NCI-H345 treated with DMSO at 0.1 percent for 48 hours (cell line): ENCODE data around the gene RPL41.

Experiments
- DNase-seq: peaks from one replicate; lab custom pipeline; 2025; ENCODE audit not compliant: unreplicated experiment; lab: John Stamatoyannopoulos, UW

The RPL41 gene

GRCh38 chr12:56127485-56127887, 11.1 kb downstream of the RPL41 start:
- no peak for DNase-seq

- peak; percentile 98 for DNase-seq
Observed at GRCh38 chr12:56127888-56128669, 11.6 kb downstream of the RPL41 start, which contains the start of gene ESYT1. ESYT1 (plus strand) TSS chr12:56128267; CDS start chr12:56128320, 53 bp downstream.

DNA sequence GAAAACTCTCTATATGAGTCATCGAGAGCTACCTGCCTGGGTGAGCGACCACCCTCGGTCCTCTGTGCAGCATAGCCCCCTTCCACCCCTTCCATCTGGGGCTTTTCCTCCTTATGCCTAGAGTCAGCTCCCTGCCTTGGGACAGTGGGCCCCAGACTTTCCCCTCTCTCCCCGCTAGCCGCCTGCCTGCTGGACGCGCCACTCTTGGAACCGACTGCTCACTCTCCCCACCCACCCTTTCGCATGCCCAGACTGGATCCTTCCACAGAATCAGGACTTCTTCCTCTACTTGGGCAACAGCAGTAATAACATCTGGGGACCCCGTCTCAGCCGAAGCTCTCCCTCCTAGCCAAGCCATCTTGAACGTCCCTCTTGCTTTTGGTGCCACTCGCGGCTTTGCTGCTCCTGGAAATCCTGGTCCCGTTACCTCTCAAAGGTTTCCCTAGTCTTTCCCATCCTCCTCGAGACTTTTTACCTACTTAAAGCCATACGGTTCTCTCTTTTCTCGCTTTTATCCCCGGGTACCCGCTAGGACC, 12.3 kb downstream of the RPL41 start:
- no peak for DNase-seq

- DNase-seq, result no peak
Observed at GRCh38 chr12:56129206-56129941, 12.9 kb downstream of the RPL41 start.

DNA sequence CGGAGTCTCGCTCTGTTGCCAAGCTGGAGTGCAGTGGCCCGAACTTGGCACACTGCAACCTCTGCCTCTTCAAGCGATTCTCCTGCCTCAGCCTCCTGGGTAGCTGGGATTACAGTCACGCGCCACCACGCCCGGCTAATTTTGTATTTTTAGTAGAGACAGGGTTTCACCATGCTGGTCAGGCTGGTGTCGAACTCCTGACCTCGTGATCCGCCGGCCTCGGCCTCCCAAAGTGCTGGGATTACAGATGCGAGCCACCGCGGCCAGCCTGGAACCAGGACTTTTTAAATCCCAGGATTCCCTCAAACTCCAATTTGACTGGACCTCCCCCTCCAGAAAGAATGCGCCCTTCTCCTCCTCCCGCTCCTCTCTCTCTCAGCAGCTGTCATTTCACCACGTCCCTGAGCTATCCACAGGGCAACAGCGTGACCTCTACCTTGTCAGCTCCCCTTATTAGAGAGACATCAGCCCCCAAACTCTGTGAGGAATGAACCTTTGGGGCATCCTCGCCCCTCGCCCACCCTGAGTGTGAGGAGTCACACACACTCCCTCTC, 13.6 kb downstream of the RPL41 start:
- DNase-seq, result no peak

- no peak for DNase-seq
Observed at GRCh38 chr12:56130876-56131275, 14.4 kb downstream of the RPL41 start.

GRCh38 chr12:56134897-56135296, 18.5 kb downstream of the RPL41 start:
- DNase-seq, result no peak

DNA sequence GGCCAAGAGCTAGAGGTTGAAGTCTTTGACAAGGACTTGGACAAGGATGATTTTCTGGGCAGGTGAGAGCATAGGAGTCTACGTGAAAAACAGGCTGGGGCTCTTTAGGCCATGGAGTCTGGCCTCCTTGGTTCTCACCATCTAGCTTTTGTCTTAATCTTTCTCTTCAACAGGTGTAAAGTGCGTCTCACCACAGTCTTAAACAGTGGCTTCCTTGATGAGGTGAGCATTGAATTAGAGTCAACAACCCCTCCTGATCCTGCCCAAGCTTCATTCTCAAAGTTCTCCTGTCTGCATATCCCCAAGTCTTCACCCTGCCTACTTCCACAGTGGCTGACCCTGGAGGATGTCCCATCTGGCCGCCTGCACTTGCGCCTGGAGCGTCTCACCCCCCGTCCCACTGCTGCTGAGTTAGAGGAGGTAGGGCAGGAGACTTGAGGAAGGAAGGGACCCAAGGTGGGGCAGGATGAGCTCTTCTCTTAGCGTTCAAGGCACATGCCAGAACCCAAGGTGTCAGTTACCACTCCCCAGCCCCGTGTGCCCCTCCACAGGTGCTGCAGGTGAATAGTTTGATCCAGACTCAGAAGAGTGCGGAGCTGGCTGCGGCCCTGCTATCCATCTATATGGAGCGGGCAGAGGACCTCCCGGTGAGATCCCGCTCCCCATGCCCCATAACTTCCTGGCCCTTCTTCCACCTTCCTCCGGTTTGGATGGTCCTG, 21.6 kb downstream of the RPL41 start:
- DNase-seq, result no peak

DNA sequence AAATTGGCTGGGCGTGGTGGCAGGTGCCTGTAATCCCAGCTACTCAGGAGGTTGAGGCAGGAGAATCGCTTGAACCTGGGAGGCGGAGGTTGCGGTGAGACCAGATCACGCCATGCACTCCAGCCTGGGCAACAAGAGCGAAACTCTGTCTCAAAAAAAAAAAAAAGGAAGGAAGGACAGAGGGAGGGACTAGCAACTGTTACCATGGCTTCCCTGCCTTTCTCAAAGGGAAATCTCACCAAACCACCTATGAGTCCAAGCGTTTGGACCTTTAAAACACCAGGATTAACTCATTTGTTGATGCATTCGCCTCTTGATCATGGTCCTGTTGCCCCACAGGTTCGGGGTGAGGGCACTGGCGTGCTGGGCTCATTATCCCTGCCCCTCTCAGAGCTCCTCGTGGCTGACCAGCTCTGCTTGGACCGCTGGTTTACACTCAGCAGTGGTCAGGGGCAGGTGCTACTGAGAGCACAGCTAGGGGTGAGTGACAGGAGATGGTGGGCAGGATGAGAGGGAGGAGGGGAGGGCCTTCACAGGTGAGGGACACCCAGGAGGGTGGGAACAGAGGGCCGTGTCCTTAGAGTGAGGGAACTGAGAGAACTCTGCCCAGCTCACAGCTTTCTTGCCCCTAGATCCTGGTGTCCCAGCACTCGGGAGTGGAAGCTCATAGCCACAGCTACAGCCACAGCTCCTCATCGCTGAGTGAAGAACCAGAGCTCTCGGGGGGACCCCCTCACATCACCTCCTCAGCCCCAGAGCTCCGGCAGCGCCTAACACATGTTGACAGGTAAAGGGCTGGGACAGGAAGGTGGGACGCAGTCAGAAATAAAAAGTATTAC, 25.7 kb downstream of the RPL41 start:
- DNase-seq, result no peak

- DNase-seq, result no peak
Observed at GRCh38 chr12:56143217-56143616, 26.8 kb downstream of the RPL41 start.

GRCh38 chr12:56143870-56144269, 27.4 kb downstream of the RPL41 start:
- no peak for DNase-seq

- DNase-seq, result no peak
Observed at GRCh38 chr12:56145217-56145616, 28.8 kb downstream of the RPL41 start.

DNA sequence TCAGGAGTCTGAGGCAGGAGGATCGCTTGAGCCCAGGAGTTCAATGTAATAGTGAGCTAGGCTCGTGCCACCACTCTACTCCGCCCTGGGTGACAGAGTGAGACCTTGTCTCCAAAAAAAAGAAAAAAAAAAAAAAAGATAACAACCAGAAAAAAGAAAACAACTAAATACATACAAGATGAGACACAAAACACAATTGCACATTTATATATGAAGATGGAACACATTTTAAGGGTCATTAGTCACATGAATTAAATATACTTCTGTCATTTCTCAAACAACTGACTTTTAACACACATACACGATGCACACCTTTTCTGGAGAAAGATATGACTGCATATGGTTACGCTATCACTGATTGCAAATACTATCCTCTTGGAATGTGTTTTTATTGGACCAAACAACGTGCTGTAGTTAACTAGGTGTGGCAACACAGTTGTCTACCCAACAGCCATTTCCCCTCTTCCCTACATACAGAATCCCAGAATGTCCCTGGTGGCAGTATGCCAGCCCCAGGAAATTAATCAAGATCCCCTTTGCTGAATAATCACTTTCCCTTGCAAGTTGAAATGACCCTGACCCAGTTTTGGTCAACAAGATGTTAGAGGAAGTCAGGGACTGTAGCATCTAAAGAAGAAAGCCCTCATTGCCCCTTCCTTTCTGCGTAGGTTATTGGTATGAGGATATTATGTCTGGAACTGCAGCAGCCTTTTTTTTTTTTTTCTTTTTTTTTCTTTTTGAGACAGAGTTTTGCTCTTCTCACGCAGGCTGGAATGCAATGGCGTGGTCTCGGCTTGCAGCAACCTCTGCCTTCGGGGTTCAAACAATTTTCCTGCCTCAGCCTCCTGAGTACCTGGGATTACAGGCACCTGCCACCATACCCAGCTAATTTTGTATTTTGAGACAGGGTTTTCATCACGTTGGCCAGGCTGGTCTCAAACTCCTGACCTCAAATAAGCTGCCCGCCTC, 30.3 kb downstream of the RPL41 start:
- no peak for DNase-seq

GRCh38 chr12:56150563-56150962, 34.1 kb downstream of the RPL41 start:
- DNase-seq, result no peak

DNA sequence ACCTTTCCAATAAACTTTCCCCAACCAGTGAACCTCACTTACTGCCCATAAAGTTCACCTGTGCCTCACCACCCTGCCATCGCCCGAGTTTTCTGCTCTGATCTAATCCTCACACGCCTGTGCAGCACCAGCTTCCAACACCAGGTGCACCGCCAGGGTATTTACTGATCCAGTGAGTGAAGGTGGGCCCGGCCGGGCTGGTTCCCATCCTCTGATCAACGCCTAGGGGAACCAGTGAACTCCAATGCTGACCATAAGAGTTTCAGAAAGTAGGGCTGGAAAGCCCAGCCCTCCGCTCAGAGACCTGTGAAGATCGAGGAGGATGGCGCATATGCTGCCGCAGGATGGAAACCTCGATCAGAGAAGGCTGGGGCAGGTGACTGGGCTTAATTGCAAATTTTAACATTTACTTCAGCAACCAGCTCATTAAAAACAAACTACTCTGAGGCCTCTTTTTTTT, 35.3 kb downstream of the RPL41 start:
- peak; percentile 78 for DNase-seq

DNA sequence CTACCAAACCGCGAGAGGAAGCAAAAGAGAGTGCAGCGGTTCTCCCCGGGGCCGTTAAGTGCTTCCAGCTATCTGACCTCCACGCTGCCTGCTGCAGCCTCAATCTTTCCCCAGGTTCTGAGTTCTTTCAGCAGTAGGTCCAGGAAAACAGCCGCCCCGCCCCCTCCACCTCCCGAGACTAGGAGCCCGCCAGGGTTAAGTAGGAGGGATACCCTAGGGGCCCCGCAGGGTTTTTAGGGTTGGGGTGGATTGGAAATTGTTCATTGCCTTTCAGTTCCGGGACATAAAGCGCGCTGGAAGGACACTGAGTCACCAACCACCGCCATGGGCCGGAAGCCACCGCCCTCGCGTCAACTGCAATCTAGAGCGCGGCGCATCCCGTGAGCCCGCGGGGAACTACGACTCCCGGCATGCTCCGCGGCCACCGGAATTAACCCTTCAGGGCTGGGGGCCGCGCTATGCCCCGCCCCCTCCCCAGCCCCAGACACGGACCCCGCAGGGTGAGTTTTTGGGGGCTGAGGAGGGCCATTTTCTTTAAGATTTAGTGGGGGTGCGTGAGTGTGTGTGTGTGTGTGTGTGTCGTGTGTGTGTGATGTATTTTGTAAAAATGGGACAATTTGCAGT, 35.8 kb downstream of the RPL41 start, which contains the start of gene MYL6B:
MYL6B (plus strand) TSS at position 456 of the 624 bp plus-strand sequence. CDS start 1,332 bp downstream, outside the sequence.
- peak; percentile 81 for DNase-seq

- DNase-seq, result no peak
Observed at GRCh38 chr12:56152756-56153677, 36.6 kb downstream of the RPL41 start.
